HG02571 (cell line): ENCODE results near the gene BACE2.

ENCODE experiments used
- ATAC-seq: cut with Tn5 transposase; IDR thresholded peaks from one replicate; pipeline ENCODE4 v1.9.1; 2021; ENCODE audit warnings: mild to moderate bottlenecking, moderate library complexity; ENCODE audit not compliant: unreplicated experiment

BACE2 gene

GRCh38 chr21:41147979-41148355 lies 20.0 kb upstream of the BACE2 start:
- no peak for ATAC-seq

DNA sequence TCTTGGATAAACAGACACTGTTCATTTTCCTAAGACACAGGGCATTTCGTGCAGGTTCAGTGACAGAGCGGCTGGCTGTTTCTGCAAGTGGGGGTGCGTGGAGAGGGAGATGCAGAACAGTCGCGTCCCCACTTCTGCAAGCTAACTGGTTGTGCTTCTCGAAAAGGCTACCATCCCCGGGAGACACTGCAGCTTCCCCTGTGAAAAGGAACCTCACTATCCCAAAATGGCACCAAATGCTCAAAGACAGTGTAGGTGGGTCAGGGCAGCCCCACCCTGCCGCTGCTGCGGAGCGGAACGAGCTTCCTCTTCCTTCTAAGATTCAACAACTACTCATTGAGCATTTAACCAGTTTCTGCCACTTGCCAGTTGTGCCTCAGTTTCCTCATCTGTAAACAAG lies 19.2 kb upstream of the BACE2 start:
- no peak for ATAC-seq

DNA sequence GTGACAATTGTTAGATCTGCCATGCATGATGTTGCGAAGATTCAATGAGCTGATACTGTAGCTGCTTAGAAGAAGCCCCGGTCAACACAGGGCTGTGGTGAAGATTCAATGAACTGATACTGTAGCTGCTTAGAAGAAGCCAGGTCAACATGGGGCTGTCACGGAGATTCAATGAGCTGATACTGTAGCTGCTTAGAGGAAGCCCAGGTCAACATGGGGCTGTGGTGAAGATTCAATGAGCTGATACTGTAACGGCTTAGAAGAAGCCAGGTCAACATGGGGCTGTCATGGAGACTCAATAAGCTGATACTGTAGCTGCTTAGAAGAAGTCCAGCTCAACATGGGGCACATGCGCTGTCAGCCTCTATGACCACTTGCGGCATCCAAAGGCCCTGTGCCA lies 18.8 kb upstream of the BACE2 start:
- no peak for ATAC-seq

DNA sequence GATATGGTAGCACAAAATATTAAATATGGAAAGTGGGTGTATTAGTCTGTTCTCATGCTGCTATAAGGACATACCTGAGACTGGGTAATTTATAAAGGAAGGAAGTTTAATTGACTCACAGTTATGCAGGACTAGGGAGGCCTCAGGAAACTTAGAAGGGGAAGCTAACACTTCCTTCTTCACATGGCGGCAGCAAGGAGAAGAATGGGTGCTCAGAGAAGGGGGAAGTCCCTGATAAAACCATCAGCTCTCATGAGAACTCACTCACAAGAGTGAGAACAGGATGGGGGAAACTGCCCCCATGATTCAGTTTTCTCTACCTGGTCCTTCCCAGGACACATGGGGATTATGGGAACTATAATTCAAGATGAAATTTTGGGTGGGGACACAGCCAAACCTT lies 15.8 kb upstream of the BACE2 start:
- no peak for ATAC-seq

- ATAC-seq = no peak
Observed at GRCh38 chr21:41153443-41153842, 14.5 kb upstream of the BACE2 start.

GRCh38 chr21:41156142-41156541 lies 11.8 kb upstream of the BACE2 start:
- ATAC-seq = no peak

- no peak for ATAC-seq
Observed at GRCh38 chr21:41158026-41158425, 9.9 kb upstream of the BACE2 start.

- ATAC-seq = no peak
Observed at GRCh38 chr21:41160036-41160435, 7.9 kb upstream of the BACE2 start.

- no peak for ATAC-seq
Observed at GRCh38 chr21:41161428-41161827, 6.5 kb upstream of the BACE2 start.

DNA sequence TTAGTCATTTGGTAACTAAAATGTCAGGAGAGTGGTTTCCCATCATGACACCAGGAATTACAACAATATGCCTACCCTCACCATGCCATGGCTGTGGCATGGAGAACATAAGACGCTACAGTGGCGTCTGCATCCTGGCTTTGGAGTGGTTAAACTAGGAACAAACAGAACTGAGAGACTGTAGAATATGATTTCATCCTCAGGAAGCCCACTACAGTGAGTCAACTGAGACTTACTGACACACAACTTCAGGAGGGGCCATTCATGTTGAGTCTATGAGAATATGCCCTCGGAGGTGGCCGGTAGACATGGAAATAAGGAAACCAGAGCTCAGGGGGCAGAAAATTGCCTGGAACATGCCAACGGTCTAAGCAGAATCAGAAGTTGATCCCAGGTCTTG lies 5.9 kb upstream of the BACE2 start:
- ATAC-seq = no peak

DNA sequence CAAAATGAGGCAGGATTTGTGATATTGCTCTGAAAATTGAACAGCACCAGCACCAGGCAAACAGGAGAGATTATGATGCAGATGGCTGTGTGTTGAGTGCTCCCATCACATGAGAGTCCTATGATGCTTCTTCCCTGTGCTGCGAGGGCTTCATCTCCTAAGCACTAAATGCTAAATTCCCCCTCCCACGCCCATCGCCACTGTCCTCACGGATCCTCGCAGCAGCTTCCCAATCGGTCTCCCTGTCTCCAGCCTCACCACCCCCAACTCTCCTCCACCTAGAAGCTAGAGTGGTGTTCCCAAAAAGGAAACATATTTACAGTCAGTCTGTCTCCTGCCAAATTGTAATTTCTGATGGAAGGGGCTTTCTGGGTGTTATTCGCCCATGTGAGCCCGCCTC lies 4.9 kb upstream of the BACE2 start:
- ATAC-seq = no peak

DNA sequence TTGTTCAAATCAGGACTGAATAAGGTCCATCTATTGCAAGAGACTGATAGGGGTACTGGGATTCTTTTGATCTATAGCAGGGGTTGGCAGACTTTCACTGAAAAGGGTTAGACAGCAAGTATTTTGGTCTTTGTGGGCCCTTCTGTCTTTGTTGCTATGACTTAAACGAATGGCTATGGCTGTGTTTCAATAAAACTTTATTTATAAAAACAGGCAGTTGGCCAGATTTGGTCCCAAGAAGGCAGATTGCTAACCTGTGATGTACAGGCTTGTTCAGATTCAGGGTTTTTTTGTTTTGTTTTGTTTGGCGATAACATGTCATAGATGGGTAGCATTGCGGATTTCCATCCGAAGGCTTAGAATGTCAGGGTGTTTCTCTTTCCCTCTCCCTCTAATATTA lies 3.9 kb upstream of the BACE2 start:
- ATAC-seq = no peak

- ATAC-seq = no peak
Observed at GRCh38 chr21:41164981-41165655, 2.8 kb upstream of the BACE2 start.

DNA sequence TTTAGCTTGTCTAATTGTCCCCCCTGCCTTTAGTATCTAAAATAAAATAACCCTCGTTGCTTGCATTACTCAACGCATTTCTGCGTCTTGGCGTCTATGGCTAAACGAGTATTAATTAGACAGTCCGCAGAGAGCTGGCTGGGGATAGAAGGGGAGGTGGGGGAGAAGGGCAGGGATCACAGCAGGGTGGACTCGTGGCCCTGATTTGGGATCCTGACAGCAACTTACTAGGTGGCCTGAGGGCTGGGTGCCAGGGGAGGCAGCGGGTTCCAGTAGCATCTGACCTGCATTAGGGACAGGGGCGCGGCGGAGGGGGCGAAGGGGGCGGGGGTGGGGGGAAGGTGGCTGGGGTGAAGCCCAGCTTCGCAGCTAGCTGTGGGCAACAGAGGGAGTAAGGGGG lies 1.1 kb upstream of the BACE2 start:
- no peak for ATAC-seq

GRCh38 chr21:41168391-41169257 lies 664 bp downstream of the BACE2 start:
- no peak for ATAC-seq

GRCh38 chr21:41169258-41169576 lies 1.3 kb downstream of the BACE2 start:
- ATAC-seq = no peak

GRCh38 chr21:41169701-41170100 lies 1.7 kb downstream of the BACE2 start:
- ATAC-seq = no peak

GRCh38 chr21:41170442-41170841 lies 2.5 kb downstream of the BACE2 start:
- ATAC-seq = no peak

GRCh38 chr21:41170859-41171609 lies 3.1 kb downstream of the BACE2 start:
- ATAC-seq = no peak

DNA sequence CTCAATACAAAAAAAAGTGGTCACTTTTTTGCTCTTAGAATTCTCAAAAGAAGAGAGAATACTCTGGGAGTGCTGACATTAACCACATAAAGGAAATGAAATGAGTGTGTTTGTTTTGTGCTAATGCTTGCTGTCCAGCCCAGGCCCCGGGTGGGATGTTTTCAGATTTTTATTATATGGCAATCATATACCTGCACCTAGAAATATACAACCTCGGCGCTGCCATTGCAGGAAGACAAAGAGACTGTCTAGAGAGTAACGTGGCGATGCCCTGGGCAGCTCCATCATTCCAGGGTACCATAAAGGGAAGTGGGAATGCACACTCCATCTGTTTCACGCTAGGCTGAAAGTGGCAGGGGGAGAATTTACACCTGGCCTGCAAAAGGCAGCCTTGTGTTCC lies 7.1 kb downstream of the BACE2 start:
- ATAC-seq = no peak

GRCh38 chr21:41176846-41177245 lies 8.9 kb downstream of the BACE2 start:
- no peak for ATAC-seq

- ATAC-seq = no peak
Observed at GRCh38 chr21:41180752-41181151, 12.8 kb downstream of the BACE2 start.
